Neuron (in vitro differentiated cells): ENCODE data around the gene KNSTRN.

Experiments used
- H2AFZ ChIP-seq: one replicate; pipeline ENCODE4 v1.6.1; 2013; ENCODE audit warnings: low read depth, mild to moderate bottlenecking, inconsistent platforms, low read length, moderate library complexity
- H3K27me3 ChIP-seq: one replicate; pipeline ENCODE4 v1.6.1; 2013; ENCODE audit warnings: low read length; ENCODE audit not compliant: insufficient read depth
- H3K36me3 ChIP-seq: one replicate; pipeline ENCODE4 v1.6.1; 2013; ENCODE audit warnings: low read length; ENCODE audit not compliant: insufficient read depth
- H3K4me1 ChIP-seq: one replicate; pipeline ENCODE4 v1.6.1; 2013; ENCODE audit warnings: low read length; ENCODE audit not compliant: insufficient read depth
- H3K4me3 ChIP-seq: 2 replicates; pipeline ENCODE4 v1.5.1; 2013; ENCODE audit warnings: mild to moderate bottlenecking, low read length, moderate library complexity
- H3K9me3 ChIP-seq: one replicate; pipeline ENCODE4 v1.6.1; 2013; ENCODE audit warnings: low read length

The KNSTRN gene

GRCh38 chr15:40427188-40427587, 44.7 kb downstream of the KNSTRN start:
- H2AFZ ChIP-seq, result no peak overlapping the region
- H3K4me1 ChIP-seq, result no peaks in the 10 kb centered on the region
- H3K4me3 ChIP-seq, result no peak overlapping the region
- H3K27me3 ChIP-seq, result no peaks in the 10 kb centered on the region
- H3K36me3 ChIP-seq, result no peaks in the 10 kb centered on the region
- H3K9me3 ChIP-seq, result no peaks in the 10 kb centered on the region

- Histone ChIP-seq H3K4me3 (no peak overlapping the region), H3K27me3 (no peaks in the 10 kb centered on the region), H3K36me3 (no peaks in the 10 kb centered on the region), H2AFZ (no peak overlapping the region), H3K9me3 (no peaks in the 10 kb centered on the region), H3K4me1 (no peaks in the 10 kb centered on the region)
Observed at GRCh38 chr15:40428185-40428584, 45.7 kb downstream of the KNSTRN start.

GRCh38 chr15:40429068-40429710, 46.7 kb downstream of the KNSTRN start:
- Histone ChIP-seq H3K9me3 (no peaks in the 10 kb centered on the region), H3K27me3 (no peaks in the 10 kb centered on the region), H3K4me3 (no peak overlapping the region), H3K4me1 (no peaks in the 10 kb centered on the region), H2AFZ (no peak overlapping the region), H3K36me3 (no peaks in the 10 kb centered on the region)

GRCh38 chr15:40430271-40430805, 47.8 kb downstream of the KNSTRN start:
- Histone ChIP-seq H2AFZ (no peak overlapping the region), H3K36me3 (no peaks in the 10 kb centered on the region), H3K4me3 (no peak overlapping the region), H3K4me1 (no peaks in the 10 kb centered on the region), H3K9me3 (no peaks in the 10 kb centered on the region), H3K27me3 (peaks cover 8% of the 10 kb centered on the region)

- H3K36me3 ChIP-seq, result no peaks in the 10 kb centered on the region
- H3K27me3 ChIP-seq, result peaks cover 49% of the 10 kb centered on the region
- no peaks in the 10 kb centered on the region for H3K9me3 ChIP-seq
- no peak overlapping the region for H2AFZ ChIP-seq
- H3K4me1 ChIP-seq, result peaks cover 33% of the 10 kb centered on the region
- no peak overlapping the region for H3K4me3 ChIP-seq
Observed at GRCh38 chr15:40435023-40435709, 52.6 kb downstream of the KNSTRN start.

- Histone ChIP-seq H3K36me3 (no peaks in the 10 kb centered on the region), H2AFZ (peak overlapping the region; percentile 58), H3K27me3 (peaks cover 49% of the 10 kb centered on the region), H3K9me3 (no peaks in the 10 kb centered on the region), H3K4me1 (peaks cover 33% of the 10 kb centered on the region), H3K4me3 (no peak overlapping the region)
Observed at GRCh38 chr15:40435710-40436089, 53.2 kb downstream of the KNSTRN start.

- peak overlapping the region; percentile 58 for H2AFZ ChIP-seq
- no peaks in the 10 kb centered on the region for H3K9me3 ChIP-seq
- peaks cover 49% of the 10 kb centered on the region for H3K27me3 ChIP-seq
- peaks cover 33% of the 10 kb centered on the region for H3K4me1 ChIP-seq
- no peaks in the 10 kb centered on the region for H3K36me3 ChIP-seq
- H3K4me3 ChIP-seq, result peak overlapping the region; percentile 29
Observed at GRCh38 chr15:40436116-40436891, 53.8 kb downstream of the KNSTRN start.

GRCh38 chr15:40436892-40437751, 54.6 kb downstream of the KNSTRN start:
- Histone ChIP-seq H3K9me3 (no peaks in the 10 kb centered on the region), H3K36me3 (no peaks in the 10 kb centered on the region), H2AFZ (no peak overlapping the region), H3K4me3 (peak overlapping the region; percentile 29), H3K4me1 (peaks cover 33% of the 10 kb centered on the region), H3K27me3 (peaks cover 49% of the 10 kb centered on the region)

- peaks cover 41% of the 10 kb centered on the region for H3K4me1 ChIP-seq
- H3K27me3 ChIP-seq, result peaks cover 49% of the 10 kb centered on the region
- H3K4me3 ChIP-seq, result no peak overlapping the region
- H3K36me3 ChIP-seq, result no peaks in the 10 kb centered on the region
- H2AFZ ChIP-seq, result no peak overlapping the region
- no peaks in the 10 kb centered on the region for H3K9me3 ChIP-seq
Observed at GRCh38 chr15:40437752-40438687, 55.5 kb downstream of the KNSTRN start.

GRCh38 chr15:40438712-40439111, 56.2 kb downstream of the KNSTRN start:
- Histone ChIP-seq H3K4me3 (no peak overlapping the region), H3K4me1 (peaks cover 48% of the 10 kb centered on the region), H3K36me3 (no peaks in the 10 kb centered on the region), H3K9me3 (no peaks in the 10 kb centered on the region), H2AFZ (no peak overlapping the region), H3K27me3 (peaks cover 49% of the 10 kb centered on the region)

GRCh38 chr15:40439461-40439959, 57.0 kb downstream of the KNSTRN start:
- no peaks in the 10 kb centered on the region for H3K9me3 ChIP-seq
- H3K27me3 ChIP-seq, result peaks cover 49% of the 10 kb centered on the region
- no peaks in the 10 kb centered on the region for H3K36me3 ChIP-seq
- H2AFZ ChIP-seq, result peak overlapping the region; percentile 74
- H3K4me3 ChIP-seq, result peak overlapping the region; percentile 60
- H3K4me1 ChIP-seq, result peaks cover 55% of the 10 kb centered on the region
